Measurements from ENCODE around the gene LMBR1. TPM values are rescaled to one million over a fixed set of nuclear protein-coding genes. Genes with fewer than 3 reads are reported as not detected.

The LMBR1 gene
- total RNA-seq, 6 experiments from 2014 or later = 33.1 to 37.8 (median 36.1) TPM

DNA sequence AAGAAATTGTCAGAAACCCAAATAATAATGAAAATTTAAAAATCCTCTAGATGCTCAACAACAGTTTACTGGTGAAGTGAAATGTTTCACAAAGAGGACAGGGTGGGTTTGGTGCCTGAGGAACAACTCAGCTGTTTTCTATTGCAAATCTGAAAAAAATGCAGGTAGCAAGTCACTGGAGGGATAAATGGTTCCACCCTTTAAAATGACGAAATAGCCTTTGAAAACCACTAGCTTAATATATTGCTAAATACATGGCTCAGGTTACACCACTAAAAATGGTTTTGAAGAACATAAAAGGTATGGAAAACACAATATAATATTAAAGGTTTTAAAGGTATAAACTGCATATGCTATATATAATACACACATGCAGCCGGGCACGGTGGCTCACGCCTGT lies 69.5 kb downstream of the LMBR1 start:
- Mint-ChIP-seq H3K27me3 (ENCODE audit: insufficient read depth) (no peaks in the 10 kb centered on the region; the same call in 1 of the 2 replicates), H3K4me3 (no peak overlapping the region), H3K36me3 (ENCODE audit: low read depth) (no peaks in the 10 kb centered on the region), H3K4me1 (ENCODE audit: low read depth) (no peaks in the 10 kb centered on the region), H3K9me3 (no peaks in the 10 kb centered on the region), H3K27ac (no peak overlapping the region)
- TF ChIP-seq, protein P1, sequence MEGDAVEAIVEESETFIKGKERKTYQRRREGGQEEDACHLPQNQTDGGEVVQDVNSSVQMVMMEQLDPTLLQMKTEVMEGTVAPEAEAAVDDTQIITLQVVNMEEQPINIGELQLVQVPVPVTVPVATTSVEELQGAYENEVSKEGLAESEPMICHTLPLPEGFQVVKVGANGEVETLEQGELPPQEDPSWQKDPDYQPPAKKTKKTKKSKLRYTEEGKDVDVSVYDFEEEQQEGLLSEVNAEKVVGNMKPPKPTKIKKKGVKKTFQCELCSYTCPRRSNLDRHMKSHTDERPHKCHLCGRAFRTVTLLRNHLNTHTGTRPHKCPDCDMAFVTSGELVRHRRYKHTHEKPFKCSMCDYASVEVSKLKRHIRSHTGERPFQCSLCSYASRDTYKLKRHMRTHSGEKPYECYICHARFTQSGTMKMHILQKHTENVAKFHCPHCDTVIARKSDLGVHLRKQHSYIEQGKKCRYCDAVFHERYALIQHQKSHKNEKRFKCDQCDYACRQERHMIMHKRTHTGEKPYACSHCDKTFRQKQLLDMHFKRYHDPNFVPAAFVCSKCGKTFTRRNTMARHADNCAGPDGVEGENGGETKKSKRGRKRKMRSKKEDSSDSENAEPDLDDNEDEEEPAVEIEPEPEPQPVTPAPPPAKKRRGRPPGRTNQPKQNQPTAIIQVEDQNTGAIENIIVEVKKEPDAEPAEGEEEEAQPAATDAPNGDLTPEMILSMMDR (IDR thresholded peaks at IDR 0.05) = no peak
- no peak for DNase-seq

DNA sequence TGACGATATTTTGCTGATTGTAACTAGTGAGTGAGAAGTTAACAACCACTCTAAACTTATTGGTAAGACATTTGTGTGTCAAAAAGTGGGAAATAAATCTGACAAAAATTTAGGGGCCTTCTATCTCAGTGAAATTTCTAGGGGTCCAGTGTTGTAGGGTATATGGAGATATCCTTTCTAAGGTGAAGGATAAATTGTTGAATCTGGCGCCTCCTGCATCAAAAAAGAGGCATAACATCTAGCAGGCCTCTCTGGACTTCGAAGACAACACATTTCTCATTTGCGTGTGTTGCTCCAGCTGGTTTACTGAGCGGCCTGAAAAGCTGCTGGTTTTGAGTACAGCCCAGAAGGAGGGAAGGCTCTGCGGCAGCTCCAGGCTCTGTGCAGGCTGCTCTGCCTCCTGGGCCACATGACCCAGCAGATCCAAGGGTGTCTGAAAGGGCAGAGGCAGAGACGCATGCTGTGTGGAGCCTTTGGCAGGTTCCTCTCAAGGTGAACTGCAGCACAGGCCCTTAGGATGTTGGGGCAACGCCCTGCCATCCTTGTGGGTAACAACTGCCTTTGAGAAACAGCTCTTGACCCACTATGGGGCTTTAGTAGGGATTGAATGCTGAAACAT lies 72.4 kb downstream of the LMBR1 start:
- Mint-ChIP-seq H3K9me3 (no peaks in the 10 kb centered on the region), H3K36me3 (ENCODE audit: low read depth) (no peaks in the 10 kb centered on the region), H3K27ac (no peak overlapping the region), H3K27me3 (ENCODE audit: insufficient read depth) (no peaks in the 10 kb centered on the region; the same call in 1 of the 2 replicates), H3K4me1 (ENCODE audit: low read depth) (no peaks in the 10 kb centered on the region), H3K4me3 (no peak overlapping the region)
- TF ChIP-seq, protein P1 (IDR thresholded peaks at IDR 0.05) = peak; percentile 57
- DNase-seq = no peak

DNA sequence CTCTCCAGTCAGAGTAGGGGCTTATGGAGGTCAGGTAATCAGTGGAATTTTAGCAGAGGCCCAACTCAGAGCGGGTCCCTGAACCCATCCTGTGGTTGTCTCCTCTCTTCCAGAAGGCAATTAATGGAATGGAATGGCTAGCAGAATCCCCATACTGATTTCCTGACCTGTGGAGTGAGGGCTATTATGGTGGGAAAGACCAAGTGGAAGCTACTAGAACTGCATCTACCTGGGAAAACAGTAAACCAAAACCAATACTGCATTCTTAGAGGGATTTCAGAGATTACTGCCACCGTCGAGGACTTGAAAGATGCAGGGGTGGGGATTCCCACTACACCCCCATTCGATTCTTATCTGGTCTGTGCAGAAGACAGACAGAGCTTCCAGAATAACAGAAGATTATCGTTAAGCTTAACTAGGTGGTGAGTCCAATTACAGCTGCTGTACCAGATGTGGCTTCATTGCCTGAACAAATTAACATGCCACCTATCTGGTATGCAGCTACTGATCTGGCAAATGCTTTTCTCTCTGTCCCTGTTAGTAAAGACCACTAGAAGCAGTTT lies 73.2 kb downstream of the LMBR1 start:
- TF ChIP-seq, protein P1 (IDR thresholded peaks at IDR 0.05) = no peak
- H3K4me1 Mint-ChIP-seq (ENCODE audit: low read depth) = no peaks in the 10 kb centered on the region
- no peaks in the 10 kb centered on the region; the same call in 1 of the 2 replicates for H3K27me3 Mint-ChIP-seq (ENCODE audit: insufficient read depth)
- no peaks in the 10 kb centered on the region for H3K9me3 Mint-ChIP-seq
- no peak overlapping the region for H3K27ac Mint-ChIP-seq
- H3K4me3 Mint-ChIP-seq = no peak overlapping the region
- H3K36me3 Mint-ChIP-seq (ENCODE audit: low read depth) = no peaks in the 10 kb centered on the region
- no peak for DNase-seq

DNA sequence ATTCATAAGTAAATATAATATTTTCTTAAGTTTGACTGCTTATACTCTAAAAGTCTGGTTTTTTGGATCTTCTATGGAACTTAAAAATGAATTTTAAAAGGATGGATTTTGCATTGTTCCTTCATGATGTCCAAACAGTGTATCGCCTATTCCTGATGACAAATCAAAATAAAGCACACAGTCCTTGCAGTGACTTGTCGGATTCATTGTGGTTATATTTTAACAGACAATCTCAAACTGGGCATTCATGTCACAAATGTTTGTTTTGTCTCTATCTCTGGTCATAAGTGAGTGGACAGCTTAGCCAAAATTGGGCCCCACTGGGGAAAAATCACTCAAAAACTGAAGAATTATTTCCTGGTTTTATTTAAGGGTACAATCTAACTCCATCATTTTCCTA lies 74.8 kb downstream of the LMBR1 start:
- no peaks in the 10 kb centered on the region; the same call in 1 of the 2 replicates for H3K27me3 Mint-ChIP-seq (ENCODE audit: insufficient read depth)
- DNase-seq = no peak
- H3K27ac Mint-ChIP-seq = no peak overlapping the region
- H3K9me3 Mint-ChIP-seq = no peaks in the 10 kb centered on the region
- no peaks in the 10 kb centered on the region for H3K36me3 Mint-ChIP-seq (ENCODE audit: low read depth)
- H3K4me1 Mint-ChIP-seq (ENCODE audit: low read depth) = no peaks in the 10 kb centered on the region
- TF ChIP-seq, protein P1 (IDR thresholded peaks at IDR 0.05) = no peak
- no peak overlapping the region for H3K4me3 Mint-ChIP-seq

DNA sequence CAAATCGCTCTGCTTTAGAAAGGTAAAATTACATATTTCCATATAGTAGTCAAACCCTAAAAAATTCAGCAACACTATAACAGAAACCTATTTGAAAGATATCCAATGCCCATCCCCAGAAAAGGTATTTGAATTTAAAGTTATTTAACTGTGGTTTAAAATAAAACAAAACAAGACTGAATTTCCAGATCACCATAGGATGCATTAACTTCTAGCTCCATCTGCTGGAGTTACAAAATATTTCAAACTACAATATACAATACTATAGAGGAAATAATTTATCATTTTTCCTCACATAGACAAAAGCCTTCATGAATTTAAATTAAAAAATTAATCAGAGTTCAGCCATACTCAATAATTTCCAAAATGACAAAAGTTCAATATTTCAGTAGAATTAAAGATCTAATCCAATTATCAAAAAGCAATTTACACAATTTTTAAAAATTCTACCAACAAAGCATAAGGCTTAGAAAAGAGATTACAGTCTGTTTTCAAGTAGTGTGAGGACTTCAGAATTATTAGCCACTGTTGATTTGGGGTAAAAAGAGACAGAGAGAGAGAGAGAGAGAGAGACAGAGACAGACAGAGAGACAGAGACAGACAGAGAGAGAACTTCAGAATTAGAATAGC lies 75.9 kb downstream of the LMBR1 start:
- peak; percentile 25 for DNase-seq
- H3K4me1 Mint-ChIP-seq (ENCODE audit: low read depth) = no peaks in the 10 kb centered on the region
- TF ChIP-seq, protein P1 (IDR thresholded peaks at IDR 0.05) = peak; percentile 80
- no peaks in the 10 kb centered on the region for H3K9me3 Mint-ChIP-seq
- H3K36me3 Mint-ChIP-seq (ENCODE audit: low read depth) = no peaks in the 10 kb centered on the region
- H3K27me3 Mint-ChIP-seq (ENCODE audit: insufficient read depth) = no peaks in the 10 kb centered on the region; the same call in 1 of the 2 replicates
- H3K27ac Mint-ChIP-seq = no peak overlapping the region
- no peak overlapping the region for H3K4me3 Mint-ChIP-seq
